HS-5 (cell line): Measurements from ENCODE around the gene CACNA2D3.
"Not testable (repeated sequence)": the region's sequence is repeated elsewhere in the genome, so short reads cannot be mapped to it uniquely, and the experiment has no call there.

Experiments
- DNase-seq: peaks from one replicate; pipeline ENCODE4 v3.0.0-alpha.2; 2012; ENCODE audit warnings: low read depth

The CACNA2D3 gene

DNA sequence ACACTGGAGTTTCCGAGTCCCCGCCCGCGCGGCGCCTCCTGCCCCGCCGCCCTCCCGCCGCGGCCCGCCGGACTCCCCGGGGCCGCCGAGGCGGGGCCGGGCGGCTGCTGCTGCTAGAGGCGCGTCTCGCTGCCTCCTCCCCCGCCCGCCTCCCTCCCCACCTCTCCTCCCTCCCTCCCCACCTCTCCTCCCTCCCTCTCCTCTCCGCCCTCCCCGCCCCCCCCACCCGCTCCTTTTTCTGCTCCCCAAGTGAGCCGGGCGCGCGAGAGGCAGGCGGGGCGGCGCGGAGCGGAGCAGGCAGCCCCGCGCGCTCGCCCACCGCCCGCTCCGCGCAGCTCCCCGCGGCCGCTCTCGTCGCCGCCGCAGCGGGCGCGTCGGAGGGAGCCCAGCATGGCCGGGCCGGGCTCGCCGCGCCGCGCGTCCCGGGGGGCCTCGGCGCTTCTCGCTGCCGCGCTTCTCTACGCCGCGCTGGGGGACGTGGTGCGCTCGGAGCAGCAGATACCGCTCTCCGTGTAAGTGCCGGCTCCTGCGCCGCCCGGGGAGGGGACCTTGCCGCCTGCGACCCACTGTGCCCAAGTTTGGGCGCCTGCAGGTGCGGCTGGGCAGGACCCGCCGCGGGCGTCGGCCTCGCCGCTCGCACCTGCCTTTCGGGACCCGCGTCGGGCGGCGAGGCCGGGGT, at the start of gene CACNA2D3:
CACNA2D3 (plus strand) TSS at position 229 of the 679 bp plus-strand sequence.
- no peak for DNase-seq

DNA sequence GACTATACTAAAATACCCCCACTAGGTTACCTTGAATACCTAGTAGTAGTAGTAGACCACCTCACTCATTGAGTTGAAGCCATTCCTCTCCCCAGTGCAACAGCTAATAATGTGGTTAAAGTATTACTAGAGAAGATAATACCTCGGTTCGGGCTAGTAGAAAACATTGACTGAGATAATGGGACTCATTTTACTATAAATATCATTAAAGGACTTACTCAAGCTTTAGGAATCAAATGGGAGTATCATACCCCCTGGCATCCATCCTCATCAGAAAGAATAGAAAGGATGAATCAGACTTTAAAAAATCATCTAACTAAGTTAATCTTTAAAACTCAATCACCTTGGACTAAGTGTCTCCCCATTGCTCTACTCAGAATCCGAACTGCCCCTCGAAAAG, 49.0 kb upstream of the CACNA2D3 start:
- DNase-seq: no peak

DNA sequence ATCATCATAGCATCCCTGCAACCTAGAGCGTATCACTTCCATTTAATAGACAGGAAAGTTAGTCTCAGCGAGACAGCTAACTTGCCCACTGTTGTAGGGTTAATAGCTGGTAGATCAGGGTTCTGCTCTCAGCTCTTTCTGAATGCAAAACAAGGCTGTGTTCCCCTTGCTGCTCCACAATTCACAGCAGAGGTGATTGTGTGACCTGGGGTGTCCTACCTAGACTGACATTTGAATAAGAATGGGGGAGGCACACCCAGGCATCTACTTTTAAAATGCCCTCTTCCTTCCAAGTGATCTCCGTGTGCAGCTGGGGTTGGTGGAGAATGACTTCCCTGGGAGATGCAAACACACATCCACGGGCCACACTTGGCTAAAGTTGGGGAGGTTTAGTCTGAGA, 43.0 kb upstream of the CACNA2D3 start:
- no peak for DNase-seq

DNA sequence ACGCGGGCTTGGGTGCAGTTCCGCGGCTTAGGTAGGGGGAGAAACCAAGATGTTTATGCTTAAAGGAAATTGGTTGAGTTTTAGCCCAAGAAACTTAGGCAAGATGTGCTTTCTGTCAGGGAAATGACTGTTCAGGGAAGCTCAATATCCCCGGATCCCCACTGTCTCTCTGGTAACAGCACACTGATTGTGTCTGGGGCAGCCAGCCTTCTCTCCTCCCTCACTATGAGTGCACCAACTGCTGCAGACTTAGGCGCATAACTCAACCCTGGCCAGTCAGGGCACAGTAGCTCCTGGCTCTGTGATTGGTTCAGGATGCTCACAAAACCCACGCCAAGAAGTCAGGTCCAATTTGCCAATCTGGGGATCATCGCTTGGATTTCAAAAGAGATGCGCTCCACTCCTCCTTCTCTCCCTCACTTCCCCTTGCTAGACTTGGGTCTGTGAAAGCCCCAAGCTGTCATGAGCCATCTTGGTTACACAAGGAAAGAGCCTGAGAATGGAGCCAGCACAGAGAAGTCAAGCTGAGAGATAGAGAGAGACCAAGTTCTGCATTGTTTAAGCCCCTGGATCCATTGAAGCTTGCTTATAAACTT, 42.5 kb upstream of the CACNA2D3 start:
- no peak for DNase-seq

DNA sequence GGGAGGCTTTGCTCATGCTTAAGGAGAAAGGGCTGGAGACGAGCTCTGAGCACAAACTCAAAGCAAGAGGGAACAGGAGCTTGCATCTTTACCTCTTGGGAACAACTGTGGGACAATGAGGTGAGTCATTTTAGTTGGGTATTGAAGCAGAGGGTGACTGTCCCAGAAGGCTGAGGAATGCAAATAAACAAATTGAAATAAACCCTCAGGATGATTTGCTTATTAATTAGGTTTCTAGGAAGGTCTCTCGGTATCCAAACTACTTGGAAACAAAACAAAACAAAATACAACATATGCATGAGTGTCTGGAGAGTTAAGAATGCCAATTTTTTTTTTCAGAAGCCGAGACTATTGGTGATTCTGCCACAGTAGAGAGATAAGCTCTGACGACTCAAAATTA, 38.4 kb upstream of the CACNA2D3 start:
- DNase-seq: no peak

DNA sequence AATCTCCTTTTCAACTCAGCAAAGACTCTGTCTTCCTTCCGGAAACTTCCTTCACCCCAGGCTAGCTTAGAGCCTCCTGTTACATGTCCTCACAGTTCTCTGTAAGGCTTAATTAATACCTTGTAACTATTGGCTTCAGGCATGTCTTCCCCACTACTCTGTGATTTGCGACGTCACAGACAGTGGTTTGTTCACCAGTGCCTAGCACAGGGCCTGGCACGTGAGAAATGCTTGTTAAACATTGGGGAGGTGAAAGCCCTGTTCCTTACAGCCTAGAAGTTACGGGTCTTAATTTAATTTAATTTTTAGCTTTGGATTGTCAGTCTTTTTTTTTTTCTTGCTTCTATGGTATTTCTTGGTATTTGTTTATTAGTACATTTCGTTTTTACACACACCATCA, 36.4 kb upstream of the CACNA2D3 start:
- DNase-seq: no peak

DNA sequence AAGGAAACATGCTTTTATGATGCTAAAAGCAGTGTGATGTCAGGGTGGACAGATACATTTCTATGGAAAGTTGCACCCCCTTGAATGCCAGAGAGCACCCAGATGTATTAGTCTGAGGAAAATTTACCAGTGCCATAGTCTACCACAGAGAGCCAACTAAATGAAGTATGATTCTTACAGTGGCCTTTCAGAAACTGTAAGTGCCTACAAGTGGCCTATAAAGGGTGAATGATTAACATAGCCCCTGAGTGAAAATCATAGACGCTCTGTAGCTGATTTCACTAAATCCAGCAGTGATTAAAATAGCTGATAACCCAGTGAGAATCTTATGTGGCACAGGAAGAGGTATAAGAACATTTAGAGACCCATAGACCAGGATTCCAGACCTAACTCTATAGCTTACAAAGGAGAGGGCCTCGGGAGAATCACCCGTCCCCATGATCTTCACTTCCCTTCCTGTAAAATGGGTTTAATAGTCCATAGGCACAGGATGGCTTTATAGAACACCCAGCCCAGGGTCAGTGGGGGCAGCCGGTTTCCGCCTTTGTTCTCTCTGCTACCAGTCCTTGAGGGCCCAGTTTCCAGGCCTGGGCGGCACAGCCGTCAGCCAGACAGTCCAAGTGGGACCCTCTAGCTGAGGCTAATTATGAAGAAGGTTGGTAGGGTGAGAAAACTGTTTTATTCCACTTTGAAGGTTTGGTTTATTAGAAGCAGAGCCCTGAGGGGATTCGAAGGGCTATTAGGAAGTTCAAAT, 35.5 kb upstream of the CACNA2D3 start:
- DNase-seq: no peak

DNA sequence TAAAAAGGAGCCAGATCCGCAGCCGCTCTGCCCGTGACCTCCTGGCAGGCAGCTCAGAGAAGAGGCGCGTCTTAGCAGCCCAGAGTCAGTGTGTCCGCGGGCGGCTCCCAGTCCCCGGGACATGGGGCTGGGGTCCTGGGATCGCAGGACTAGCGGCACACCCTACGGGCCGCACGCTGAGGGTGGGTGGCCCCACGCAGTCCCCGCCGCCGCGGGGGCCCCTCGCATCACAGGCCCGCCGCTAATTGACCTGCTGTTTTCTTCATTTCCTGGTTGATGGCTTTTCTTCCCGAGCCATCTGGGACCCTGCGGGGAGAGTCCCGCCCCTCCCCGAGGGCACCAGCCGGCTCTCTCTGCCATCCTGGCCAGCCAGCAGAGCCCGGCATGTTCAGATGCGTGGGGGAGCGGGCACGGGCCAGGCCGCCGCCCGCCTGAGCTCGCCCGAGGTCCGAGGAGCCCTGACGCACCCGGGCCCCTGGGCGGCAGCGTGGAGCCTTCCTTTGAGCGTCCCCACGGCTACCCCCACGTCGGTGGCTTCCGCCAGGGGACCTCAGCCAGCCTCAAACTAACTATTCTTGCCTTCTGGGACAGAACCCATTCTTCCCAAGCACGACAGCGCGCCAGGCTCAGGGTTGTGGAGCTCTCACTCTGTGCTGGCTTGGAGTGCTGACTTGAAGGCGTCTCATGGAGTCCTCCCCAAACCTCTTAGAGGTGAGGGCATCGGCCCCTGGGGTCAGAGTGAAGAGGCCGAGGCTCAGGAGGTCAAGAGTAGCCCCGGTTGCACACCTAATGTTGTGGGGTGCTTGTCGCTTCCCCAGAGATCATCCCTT, 34.6 kb upstream of the CACNA2D3 start:
- no peak for DNase-seq

DNA sequence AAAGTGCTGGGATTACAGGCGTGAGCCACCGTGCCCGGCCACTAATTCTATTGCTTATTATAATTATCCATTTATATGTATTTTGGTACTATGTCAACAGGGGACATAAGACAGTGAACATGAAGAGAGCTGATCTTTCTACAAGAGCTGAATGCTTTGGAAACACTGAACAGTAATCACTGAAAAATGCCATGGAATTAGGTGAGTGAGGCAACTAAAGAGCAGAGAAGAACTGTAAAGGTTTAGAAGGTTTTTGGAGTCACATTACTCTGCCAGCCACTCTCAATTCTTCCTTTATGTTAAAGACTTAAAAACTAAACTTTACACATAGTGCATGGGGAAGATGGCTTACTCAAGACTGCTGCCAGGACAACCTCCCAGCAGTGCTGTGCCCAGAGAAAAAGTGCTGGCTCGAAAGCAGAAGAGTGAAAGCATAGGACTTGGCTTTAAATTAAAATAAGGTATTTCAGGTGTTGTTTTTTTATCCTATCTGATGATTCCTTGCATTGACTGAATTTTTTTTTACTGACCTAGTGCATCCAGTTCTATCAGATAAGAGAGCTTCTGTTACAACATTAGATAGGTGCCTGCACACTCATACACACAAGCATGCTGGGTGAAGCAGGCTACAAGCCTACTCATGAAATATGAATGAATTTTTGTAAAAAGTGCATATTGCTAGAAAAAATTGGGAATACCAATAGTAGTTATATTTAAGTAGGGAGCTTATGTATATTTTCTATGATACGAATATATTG, 28.7 kb upstream of the CACNA2D3 start:
- DNase-seq: no peak

DNA sequence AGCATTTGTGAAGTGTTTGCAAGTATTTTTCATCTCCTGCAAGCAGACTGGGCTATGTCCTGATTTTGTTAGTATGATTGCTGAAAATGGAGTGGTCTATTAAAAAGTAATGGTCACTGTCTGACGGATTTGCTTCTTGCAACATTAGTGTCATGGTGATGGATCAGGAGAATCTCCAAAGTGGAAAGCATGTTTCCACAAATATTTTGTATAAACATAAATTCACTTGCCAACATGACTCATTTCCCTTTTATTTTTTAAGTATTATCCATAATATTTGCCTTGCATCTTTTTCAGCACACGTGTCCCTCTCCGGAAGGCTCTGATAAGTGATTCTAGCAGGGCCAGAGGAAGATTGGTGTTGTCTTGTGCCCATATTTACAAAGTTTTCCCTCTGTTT, 27.4 kb upstream of the CACNA2D3 start:
- DNase-seq: peak; percentile 31

DNA sequence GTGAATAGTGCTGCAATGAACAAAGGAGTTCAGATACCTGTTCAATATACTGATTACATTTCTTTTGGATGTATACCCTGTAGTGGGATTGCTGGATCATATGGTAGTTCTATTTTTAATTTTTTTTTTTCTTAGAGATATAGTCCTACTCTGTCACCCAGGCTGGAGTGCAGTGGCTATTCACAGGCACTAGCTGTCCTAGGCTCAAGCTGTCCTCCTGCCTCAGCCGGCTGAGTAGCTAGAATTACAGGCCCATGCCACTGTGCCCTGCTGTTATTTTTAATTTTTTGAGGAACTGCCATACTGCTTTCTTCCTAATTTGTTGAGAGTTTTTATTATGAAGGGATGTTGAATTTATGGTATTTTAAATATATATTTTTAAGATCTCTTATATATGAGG, 23.0 kb upstream of the CACNA2D3 start:
- no peak for DNase-seq

DNA sequence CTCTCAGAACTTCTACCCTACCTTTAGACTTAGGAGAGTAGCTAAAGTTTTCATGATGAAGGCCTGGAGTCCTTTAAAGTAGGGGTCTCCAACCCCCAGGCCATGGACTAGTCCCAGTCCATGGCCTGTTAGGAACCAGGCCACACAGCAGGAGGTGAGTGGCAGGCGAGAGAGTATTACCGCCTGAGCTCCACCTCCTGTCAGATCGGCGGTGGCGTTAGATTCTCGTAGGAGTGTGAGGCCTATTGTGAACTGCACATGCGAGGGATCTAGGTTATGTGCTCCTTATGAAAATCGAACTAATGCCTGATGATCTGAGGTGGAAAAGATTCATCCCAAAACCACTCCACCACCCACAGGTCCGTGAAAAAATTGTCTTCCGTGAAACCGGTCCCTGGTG, 18.3 kb upstream of the CACNA2D3 start:
- no peak for DNase-seq

DNA sequence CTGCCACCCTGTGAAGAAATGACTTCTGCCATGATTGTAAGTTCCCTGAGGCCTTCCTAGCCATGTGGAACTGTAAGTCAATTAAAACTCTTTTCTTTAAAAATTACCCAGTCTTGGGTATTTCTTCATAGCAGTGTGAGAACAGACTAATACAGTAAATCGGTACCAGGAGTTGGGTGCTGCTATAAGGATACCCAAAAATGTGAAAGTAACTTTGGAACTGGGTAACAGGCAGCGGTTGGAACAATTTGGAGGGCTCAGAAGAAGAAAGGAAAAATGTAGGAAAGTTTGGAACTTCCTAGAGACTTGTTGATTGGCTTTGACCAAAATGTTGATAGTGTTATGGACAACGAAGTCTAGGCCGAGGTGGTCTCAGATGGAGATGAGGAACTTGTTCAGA, 6.2 kb upstream of the CACNA2D3 start:
- DNase-seq: not testable (repeated sequence)

DNA sequence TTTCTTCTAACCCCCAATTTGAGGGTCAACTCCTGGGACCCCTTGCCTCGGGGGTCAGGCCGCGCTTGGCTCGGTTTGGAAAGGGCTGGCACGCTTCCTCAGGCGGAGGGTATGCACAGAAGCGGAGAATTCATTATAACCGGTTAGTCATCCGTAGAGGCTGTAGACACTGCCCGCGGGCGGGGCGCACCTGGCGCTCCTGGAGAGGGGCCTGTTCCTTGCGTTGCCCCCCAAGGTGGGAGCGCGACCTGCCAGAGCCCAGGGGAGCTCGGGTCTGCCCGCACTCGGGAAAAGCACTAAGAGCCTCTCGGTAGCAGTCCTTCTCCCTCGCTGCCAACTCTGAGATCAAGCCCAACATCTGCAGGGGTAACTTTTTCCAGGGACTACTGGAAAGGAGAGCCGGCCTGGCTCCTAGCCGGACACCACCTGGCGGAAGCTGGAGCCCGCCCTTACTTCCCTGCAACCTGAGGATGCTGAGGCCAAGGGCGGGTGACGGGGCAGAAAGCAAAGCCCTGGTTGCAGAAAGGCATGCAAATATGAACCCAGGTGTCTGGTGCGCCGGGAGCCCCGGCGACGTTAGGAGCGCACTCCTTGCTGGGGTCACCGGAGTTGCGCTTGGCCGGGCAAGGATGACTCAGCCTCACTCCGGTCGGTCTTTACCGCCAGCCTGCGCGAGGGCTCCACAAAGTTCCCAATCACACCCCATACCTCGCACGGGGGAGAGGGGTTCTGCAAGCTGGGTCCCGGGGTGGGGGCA, 1.5 kb upstream of the CACNA2D3 start:
- DNase-seq: no peak

DNA sequence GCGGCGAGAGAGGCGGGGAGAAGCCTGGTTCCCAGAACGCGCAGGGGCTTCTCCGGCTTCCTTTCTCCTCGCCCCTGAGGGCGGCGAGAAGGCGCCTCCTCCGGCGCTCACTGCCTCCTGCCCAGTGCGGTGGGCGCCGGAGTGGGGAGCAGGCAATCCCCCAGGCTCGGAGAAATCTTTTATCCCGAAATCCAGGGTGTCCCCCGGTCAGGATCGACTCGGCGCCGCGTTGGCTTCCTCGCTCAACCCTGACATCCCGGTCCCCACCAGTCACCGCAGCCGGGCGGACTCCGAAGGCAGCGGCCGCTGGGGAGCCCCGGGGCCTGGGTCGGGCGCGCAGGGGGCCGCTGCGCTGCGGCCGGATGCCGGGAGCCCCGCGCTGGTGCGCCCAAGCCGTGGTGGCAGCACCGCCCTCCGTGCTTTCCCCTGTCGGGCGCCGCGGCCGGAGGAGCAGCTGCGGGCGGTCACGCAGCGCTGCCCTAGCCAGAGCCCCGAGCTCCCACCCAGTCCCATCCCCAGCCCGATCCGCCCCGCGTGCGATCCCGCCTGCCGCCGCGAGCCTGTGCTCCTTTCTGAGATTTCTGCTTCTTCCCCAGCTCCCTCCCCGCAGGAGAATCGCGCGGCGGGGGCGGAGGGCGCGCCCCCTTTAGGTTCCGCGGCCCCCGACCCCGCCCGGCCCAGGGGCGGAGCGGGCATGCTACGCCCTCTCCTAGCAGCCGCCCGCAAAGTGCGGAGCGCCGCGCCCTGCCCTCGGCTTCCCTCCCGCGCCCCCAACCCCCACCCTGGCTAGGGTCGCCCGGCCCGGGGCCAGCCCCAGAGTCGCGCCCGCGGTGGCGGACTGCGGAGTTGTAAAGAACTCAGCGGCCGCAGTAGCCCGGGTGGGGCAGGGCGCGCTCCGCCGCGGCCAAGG, 683 bp upstream of the CACNA2D3 start:
- no peak for DNase-seq

DNA sequence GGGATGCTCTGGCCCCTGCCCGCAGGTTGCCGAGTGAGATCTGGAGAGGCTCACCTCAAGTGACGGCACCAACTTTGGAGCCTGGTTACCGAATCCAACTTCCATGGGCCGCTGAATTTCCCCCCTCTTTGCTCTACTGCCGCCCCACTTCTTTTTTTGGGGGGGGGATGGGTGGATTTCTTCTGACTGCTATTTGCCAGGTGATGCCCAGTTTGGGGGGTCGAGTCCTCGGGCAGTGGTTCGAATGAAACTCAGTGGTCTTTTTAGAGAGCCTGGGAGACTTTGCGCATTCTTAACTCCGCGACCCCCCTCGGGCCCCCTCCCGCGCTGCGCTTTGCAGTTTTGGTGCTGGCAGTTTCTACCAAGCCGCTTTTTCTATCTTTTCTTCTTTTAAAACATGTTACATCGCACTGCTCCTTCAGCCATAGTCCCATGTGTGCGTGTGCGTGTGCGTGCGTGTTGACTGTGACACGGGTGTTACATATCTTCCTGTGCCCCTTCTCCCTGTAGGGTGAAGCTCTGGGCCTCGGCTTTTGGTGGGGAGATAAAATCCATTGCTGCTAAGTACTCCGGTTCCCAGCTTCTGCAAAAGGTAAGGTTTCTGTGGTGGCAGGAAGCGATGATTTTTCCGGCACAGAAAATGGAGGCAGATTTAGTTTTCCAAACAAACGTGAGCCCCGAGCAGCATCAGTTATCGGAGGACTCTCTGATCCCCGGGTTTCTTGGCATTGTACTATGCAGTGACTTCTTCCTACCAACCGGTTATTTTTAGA, 837 bp downstream of the CACNA2D3 start:
- DNase-seq: no peak

DNA sequence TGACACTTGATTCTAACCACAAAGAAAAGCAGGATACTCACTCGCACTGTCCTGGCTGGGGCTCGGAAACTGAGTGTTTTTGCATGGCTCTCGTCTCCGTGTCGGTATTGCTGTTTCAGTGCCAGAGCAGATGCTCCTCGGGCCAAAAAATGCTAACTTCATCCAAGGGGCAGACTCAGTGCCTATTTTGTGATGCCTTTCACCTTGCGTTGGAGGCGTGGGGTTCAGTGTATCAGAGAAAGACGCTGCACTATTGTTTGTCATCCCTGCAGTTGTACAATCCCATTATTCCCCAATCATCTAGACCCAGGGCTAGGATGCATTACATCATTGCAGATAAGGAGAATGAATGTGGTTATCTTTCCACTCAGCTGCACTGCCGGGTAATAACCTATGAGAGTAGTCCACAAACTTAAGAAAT, 1.4 kb downstream of the CACNA2D3 start:
- no peak for DNase-seq

DNA sequence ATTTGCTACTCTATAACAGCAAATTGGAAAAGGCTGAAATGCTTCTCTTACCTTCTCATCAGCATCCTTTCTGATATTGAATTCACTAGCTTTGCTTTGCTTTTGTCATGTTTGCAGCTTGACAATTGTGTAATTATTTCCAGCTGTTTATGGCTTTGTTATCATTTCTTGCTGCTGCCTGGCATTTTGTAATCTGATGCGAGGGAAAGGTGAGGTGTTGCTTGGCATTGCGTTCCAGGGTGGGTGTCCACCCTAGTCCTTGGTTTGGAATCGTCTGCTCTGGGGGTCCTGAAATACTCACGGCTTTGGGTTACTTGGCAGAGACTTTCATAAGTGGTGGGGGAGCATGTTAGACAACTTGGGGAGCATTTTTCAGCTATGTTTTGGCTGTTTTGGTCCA, 2.9 kb downstream of the CACNA2D3 start:
- no peak for DNase-seq

DNA sequence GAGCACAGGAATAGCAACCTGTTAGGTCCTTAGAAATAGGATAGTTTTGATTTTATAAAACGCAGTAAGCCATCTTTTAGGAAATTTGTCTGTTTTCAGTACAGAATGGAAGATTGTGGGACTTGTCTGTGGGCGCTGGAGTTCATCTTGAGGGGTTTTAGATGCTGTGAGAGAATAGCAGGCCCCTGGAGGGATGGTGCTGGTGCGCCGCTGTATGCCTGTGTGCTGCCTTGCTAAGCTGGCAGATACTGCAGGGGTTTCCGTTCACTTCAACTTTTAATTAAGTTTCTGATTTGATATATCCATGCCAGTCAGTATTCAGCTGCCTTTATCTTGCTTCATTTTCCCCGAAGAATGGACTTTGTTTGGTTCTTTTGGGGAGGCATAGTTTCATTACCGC, 4.2 kb downstream of the CACNA2D3 start:
- DNase-seq: no peak
